Fibroblast of the conjunctiva (primary cell): ENCODE measurements around the gene IL17REL.

ENCODE experiments used
- DNase-seq: peaks from one replicate; pipeline ENCODE4 v3.0.0-alpha.2; 2010; ENCODE audit warnings: low read depth

The IL17REL gene

GRCh38 chr22:50002791-50003190, 9.8 kb downstream of the IL17REL start:
- no peak for DNase-seq

- DNase-seq, result no peak
These were observed 11.0 kb downstream of the IL17REL start for GRCh38 chr22:50001388-50002231.

DNA sequence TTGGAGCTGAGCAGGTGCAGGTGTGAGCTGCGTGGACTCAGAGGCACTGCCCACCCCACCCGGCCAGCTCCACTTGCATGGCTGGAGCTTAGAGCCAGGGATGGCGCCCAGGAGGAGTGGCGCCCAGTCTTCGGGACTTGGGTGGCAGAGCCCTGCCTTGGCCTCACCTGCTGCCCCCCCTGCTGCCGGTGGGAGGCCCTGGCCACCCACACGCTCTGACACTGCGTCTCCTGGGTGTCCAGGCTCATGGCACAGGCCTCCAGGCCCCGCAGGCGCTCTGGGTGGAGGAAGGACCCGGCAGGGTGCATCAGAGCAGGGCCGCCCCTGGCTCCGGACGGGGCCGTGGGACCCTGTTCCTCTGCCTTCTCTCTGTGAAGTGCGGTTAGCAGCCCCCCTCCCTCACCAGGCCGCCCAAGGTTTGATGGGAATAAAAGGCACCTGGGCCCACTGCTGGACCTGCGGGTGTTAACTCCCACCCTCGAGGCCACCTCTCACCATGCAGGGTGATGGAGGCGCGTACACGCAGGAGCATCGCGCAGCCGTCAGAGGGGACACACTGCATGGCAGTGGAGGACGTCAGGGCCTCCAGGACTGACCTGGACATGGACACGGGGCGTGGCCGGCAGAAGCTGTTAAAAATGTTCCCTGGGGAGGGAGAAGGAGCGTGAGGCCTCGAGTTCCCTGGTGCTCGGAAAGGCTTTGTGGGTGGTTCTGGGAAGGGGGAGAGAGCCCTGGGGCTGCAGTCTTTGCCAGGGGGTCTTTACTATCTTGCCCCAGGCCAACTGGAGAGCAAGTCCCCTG, 11.8 kb downstream of the IL17REL start:
- no peak for DNase-seq

- no peak for DNase-seq
These were observed 12.5 kb downstream of the IL17REL start for GRCh38 chr22:49999946-50000586.

GRCh38 chr22:49999063-49999945, 13.3 kb downstream of the IL17REL start:
- no peak for DNase-seq

- DNase-seq, result no peak
These were observed 13.9 kb downstream of the IL17REL start for GRCh38 chr22:49998718-49999062.

- no peak for DNase-seq
These were observed 14.4 kb downstream of the IL17REL start for GRCh38 chr22:49997932-49998717.

- DNase-seq, result no peak
These were observed 15.3 kb downstream of the IL17REL start for GRCh38 chr22:49997251-49997599.

DNA sequence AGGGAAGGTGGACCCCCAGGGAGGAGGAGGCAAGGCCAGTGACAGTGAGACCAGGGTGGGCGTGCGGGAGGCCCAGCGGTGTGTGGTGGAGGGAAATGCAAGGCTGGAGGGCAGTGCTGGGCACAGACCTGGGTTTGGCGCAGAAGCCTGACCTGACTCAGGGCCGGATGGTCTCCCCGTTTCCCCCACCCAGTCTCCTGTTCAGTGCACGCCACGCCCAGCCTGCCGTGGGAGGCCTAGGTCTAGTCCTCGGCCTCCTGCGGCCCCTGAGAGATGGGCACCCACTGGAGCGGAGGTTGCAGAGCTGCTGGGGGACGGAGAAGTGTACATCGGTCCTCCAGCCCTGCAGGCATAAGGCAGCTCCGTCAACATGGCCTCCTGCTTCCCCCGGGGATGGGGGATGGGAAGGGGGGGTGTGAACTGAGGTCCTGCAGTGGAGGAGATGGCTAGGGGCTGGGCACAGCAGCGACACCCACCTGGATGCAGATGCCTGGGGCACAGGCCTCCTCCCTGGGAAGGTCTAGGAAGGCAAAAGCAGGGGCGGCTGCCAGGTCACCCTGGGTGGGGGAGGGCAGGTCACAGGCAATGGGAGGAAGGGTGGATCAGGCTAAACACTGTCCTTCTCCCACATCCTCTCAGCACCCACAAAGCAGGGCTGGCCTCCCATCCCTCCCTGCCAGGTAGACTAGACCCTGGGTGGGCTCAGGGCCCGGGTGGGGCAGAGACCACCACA, 15.9 kb downstream of the IL17REL start:
- no peak for DNase-seq

DNA sequence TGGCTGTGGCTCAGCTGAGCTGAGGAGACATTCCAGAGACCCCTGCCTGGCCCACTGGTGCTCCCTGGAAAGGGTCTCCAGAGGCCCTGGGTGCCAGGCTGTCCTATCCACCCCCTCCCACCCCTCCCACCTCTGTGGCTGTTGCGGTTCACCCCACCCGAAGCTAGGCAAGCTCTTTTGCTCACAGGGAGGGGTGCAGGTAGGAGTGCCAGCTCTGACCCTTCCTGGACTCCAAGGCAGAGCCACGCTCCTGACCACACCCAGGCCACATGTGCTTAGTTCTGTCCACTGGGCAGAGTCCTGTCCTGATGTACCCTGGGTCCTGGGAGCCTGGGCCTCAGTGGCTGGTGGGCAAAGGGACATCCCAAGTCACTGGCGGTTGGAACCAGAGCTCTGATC, 16.4 kb downstream of the IL17REL start:
- DNase-seq, result no peak

GRCh38 chr22:49995361-49996118, 17.0 kb downstream of the IL17REL start:
- no peak for DNase-seq

- DNase-seq, result no peak
These were observed 17.6 kb downstream of the IL17REL start for GRCh38 chr22:49995041-49995360.

- no peak for DNase-seq
These were observed 18.1 kb downstream of the IL17REL start for GRCh38 chr22:49994361-49995040.

GRCh38 chr22:49993649-49994360, 18.8 kb downstream of the IL17REL start:
- DNase-seq, result no peak

- DNase-seq, result no peak
These were observed 19.5 kb downstream of the IL17REL start for GRCh38 chr22:49992921-49993648.

DNA sequence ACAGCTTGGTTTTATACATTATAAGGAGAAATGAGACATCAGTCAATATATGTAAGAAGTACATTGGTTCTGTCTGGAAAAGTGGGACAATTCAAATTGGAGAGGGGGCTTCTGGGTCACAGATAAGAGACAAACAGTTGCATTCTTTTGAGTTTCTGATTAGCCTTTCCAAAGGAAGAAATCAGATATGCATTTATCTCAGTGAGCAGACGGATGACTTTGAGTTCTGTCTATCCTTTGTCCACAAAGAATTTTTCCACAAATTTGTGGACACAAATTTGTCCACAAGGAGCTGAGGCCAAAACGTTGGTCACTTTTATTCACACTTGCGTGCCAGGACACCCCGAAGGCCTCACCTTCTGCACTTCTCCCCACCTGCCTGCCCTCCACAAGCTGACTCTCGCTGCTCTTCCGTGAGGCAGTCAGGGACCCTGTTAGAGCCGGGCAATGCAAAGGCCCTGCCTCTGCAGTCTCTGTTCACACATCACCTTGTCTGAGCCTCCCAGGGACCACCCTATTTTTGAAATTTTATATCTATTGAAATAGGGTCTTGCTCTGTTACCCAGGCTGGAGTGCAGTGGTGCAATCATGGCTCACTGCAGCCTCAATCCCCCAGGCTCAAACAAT, 20.5 kb downstream of the IL17REL start:
- no peak for DNase-seq

GRCh38 chr22:49991167-49991566, 21.4 kb downstream of the IL17REL start:
- no peak for DNase-seq
